Measurements from ENCODE around the gene TPTE2.
"Not testable (repeated sequence)": the region's sequence is repeated elsewhere in the genome, so short reads cannot be mapped to it uniquely, and the experiment has no call there.

The TPTE2 gene

GRCh38 chr13:19567820-19568534 is 6.6 kb upstream of the TPTE2 start:
- DNase-seq (ENCODE audit: low read depth), result no peak
- no peak for TF ChIP-seq CTCF (conservative IDR thresholded peaks at IDR 0.05; ENCODE audit: low read depth, low read length)
- no peak overlapping the region for H3K4me3 ChIP-seq (ENCODE audit: low read depth, low read length)

DNA sequence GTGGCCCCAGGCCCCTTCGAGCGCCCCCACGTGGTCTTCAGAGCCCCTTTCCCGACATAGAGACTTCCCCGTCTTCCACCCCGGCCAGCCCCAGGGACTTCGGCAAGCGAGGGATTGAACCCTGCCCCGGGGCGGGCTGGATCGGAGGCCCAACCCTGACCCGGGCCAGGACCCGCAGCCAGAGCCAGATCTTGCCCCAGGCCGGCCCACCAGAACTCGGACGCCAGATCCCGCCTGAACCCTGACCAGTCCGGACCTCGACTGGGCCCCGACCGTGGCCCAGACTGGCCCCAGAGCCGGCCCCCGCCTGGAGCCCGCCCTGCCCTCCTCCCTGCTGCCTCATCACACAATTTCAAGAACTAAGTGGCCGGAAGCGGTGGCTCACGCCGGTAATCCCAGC is 253 bp upstream of the TPTE2 start:
- H3K4me3 ChIP-seq (ENCODE audit: low read depth, low read length), result no peak overlapping the region
- TF ChIP-seq CTCF (conservative IDR thresholded peaks at IDR 0.05; ENCODE audit: low read depth, low read length), result no peak
- DNase-seq (ENCODE audit: low read depth), result no peak

GRCh38 chr13:19560672-19561071 is 660 bp downstream of the TPTE2 start:
- not testable (repeated sequence) for DNase-seq (ENCODE audit: low read depth); H3K4me3 ChIP-seq (ENCODE audit: low read depth, low read length)

DNA sequence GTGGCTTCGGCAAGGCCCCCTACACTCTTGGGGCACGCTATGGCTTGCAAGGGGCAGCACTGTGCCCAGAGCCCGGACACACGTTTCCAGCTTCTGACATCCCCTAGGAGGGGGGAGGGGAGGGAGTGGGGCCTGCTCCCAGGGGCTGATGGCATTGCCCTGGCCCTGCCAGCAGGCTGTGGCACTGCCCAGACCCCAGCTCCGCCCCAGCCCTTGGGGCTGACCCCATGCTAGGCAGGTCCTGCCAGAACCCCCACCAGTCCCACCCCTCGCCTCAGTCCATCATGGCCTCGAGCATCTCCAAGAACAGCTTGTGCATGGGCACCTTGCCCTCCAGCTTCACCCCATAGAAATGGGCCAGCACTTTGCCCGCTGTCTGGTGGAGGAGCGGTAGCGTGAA is 1.6 kb downstream of the TPTE2 start:
- not testable (repeated sequence) for H3K4me3 ChIP-seq (ENCODE audit: low read depth, low read length)

GRCh38 chr13:19557287-19557686 is 4.0 kb downstream of the TPTE2 start:
- not testable (repeated sequence) for H3K4me3 ChIP-seq (ENCODE audit: low read depth, low read length); DNase-seq (ENCODE audit: low read depth)

More for the DNA sequence above, 1.6 kb downstream of the TPTE2 start:
- DNase-seq (ENCODE audit: low read depth), result not testable (repeated sequence)

- not testable (repeated sequence) for H3K4me3 ChIP-seq (ENCODE audit: low read depth, low read length); DNase-seq (ENCODE audit: low read depth)
Measured at GRCh38 chr13:19549245-19549644, 12.1 kb downstream of the TPTE2 start.

DNA sequence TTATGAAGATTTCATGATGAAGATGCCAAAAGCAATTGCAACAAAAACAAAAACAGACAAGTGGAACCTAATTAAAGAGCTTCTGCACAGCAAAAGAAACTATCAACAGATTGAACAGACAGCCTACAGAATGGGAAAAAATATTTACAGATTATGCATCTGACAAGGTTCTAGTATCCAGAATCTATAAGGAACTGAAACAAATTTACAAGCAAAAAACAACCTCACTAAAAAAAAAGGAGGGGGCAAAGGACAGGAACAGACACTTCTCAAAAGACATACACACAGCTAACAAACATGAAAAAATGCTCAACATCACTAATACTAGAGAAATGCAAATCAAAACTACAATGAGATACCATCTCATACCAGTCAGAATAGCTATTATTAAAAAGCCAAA is 35.7 kb downstream of the TPTE2 start:
- not testable (repeated sequence) for H3K4me3 ChIP-seq (ENCODE audit: low read depth, low read length); DNase-seq (ENCODE audit: low read depth)

DNA sequence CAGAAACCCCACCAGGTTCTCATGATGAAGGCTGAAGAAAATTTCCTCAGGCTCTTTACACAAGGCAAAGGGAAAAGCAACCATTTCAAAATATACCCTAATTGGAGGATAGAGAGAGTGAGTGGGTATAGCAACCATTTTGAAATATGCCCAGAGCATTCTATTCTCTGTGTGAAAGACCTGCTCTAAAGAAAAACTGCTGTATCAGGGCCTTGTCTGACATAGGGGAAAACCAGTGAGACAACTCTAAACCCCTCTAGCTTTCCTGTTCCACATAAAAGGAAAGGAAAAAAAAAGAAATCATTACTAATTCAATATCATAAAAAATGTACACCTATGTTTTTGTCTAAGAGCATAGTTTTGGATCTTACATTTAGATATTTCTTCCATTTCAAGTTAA is 42.3 kb downstream of the TPTE2 start:
- no peak for TF ChIP-seq CTCF (conservative IDR thresholded peaks at IDR 0.05; ENCODE audit: low read depth, low read length)
- no peak overlapping the region for H3K4me3 ChIP-seq (ENCODE audit: low read depth, low read length)
- DNase-seq (ENCODE audit: low read depth), result no peak

GRCh38 chr13:19507623-19508022 is 53.7 kb downstream of the TPTE2 start:
- not testable (repeated sequence) for DNase-seq (ENCODE audit: low read depth); H3K4me3 ChIP-seq (ENCODE audit: low read depth, low read length)

DNA sequence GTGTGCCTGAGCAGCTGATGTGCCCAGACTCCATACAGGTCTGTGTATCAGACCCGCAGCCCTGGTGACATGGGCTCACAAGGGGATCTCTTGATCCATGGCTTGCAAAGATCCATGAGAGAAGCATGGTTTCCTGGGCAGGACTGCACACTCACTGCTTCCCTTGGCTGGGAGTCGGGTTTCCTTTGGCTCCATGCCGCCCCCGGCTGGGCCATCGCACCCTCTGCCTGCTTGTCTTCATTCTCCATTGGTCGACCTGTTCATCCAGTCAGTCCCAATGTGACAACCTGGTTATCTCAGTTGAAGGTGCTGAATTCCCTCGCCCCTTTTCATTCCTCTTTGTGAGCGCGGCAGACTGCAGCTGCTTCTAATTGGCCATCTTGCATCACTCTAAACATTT is 101.2 kb downstream of the TPTE2 start:
- H3K4me3 ChIP-seq (ENCODE audit: low read depth, low read length); DNase-seq (ENCODE audit: low read depth): not testable (repeated sequence)

- not testable (repeated sequence) for DNase-seq (ENCODE audit: low read depth); H3K4me3 ChIP-seq (ENCODE audit: low read depth, low read length)
Measured at GRCh38 chr13:19439056-19439686, 122.2 kb downstream of the TPTE2 start.

- DNase-seq (ENCODE audit: low read depth); H3K4me3 ChIP-seq (ENCODE audit: low read depth, low read length): not testable (repeated sequence)
Measured at GRCh38 chr13:19437780-19438179, 123.6 kb downstream of the TPTE2 start.

DNA sequence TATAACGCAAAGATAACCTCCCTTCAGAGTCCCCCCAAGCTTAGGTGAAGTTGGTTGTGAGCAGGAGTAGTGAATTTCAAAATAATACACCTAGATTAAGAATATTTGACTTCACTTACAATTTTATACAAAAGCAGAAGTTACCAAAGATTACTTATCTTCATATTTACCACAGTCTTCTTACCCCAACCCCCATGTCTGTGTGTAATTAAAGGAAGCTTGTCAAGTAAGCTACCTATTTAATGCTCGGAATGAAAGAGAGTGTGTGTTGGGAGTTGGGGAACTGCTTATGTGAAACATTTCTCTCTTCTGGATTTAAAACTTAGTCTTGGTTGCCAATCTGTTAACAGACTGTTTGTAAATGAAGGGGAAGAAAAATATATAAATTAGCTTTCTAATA is 139.1 kb downstream of the TPTE2 start:
- DNase-seq (ENCODE audit: low read depth), result not testable (repeated sequence)

DNA sequence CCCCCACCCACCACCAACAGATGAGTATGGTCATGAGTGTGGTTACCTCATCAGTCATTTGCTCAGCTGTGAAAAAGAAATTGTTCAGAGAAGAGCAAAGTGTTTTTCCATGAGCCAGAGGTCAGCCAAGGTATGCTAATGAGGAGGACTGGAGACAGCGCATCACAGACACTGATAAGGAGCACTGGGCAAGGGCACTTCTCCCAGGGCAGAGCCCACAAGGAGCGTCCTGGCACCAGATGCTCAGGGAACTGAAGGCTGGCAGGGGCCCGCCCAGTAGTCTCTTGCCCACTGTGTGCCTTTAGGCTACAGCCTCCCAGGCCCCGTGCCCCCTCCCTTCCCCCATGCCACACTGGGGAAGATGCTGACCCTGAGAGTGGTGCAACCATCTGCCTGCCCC is 148.8 kb downstream of the TPTE2 start:
- DNase-seq (ENCODE audit: low read depth); H3K4me3 ChIP-seq (ENCODE audit: low read depth, low read length): not testable (repeated sequence)

More for the DNA sequence above, 139.1 kb downstream of the TPTE2 start:
- H3K4me3 ChIP-seq (ENCODE audit: low read depth, low read length), result not testable (repeated sequence)

DNA sequence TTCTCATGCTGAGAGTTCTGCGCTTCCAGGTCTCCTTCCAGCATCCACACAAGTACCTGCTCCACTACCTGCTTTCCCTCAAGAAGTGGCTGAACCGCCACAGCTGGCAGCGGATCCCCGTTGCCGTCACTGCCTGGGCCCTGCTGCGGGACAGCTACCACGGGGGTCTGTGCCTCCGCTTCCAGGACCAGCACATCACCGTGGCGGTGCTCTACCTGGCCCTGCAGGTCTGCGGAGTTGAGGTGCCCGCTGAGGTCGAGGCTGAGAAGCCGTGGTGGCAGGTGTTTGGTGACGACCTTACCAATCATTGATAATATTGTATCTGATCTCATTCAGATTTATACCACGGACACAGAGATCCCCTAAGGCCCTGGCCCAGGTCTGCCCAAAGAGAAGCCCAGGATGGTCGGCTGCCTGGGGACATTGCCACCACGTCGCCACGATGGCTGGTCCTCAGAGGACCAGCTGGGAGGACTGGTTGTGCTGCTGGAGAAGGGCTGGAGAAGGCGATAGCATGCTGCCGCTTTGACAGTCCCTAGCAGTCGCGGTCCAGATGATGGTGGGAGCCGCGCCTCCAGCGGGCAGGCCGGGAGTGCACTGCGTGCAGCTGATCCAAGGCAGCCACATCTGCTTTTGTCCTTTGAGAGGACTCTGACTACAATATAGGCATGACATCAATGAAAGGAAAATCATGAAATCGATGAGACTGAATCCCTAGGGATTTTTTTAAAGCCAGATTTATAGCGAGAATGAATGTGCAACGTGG is 178.4 kb downstream of the TPTE2 start:
- H3K4me3 ChIP-seq (ENCODE audit: low read depth, low read length); DNase-seq (ENCODE audit: low read depth): not testable (repeated sequence)

Data from choroid plexus epithelial cell (primary cell).